Epithelial cell of proximal tubule (primary cell): ENCODE results near the gene SECISBP2L. TPM values are rescaled to one million over a fixed set of nuclear protein-coding genes. Genes with fewer than 3 reads are reported as not detected.
A peak's percentile ranks its signal among the peaks of the same experiment; 100 is the strongest.

Experiments
- DNase-seq: peaks from one replicate; pipeline ENCODE4 v3.0.0-alpha.2; 2011; ENCODE audit warnings: low read depth
- H3K4me3 ChIP-seq: 2 replicates; pipeline ENCODE4 v1.5.1; 2011; ENCODE audit warnings: low read depth, mild to moderate bottlenecking, low read length
- CTCF ChIP-seq: conservative IDR thresholded peaks from 2 replicates; pipeline ENCODE4 v1.5.1; 2012; ENCODE audit warnings: low read depth, mild to moderate bottlenecking, low read length
- total RNA-seq: library from RNA; depleted of rRNA; stranded (reverse); fragments of >200 nt; gene quantifications from 2 replicates; pipeline ENCODE4 v1.2.3, GENCODE V29; 2015

SECISBP2L gene
- total RNA-seq, 1 donor from 2014 or later = 14.4 TPM

- H3K4me3 ChIP-seq = no peak overlapping the region
- no peak for TF ChIP-seq CTCF
- no peak for DNase-seq
Measured at GRCh38 chr15:49052662-49053061, 6.4 kb upstream of the SECISBP2L start.

GRCh38 chr15:49047456-49047855 is 1.2 kb upstream of the SECISBP2L start:
- H3K4me3 ChIP-seq = no peak overlapping the region
- no peak for TF ChIP-seq CTCF
- DNase-seq = no peak

GRCh38 chr15:49045751-49046219 is 461 bp downstream of the SECISBP2L start:
- H3K4me3 ChIP-seq = peak overlapping the region; percentile 95
- no peak for TF ChIP-seq CTCF
- peak; percentile 69 for DNase-seq

GRCh38 chr15:49044766-49045606 is 1.3 kb downstream of the SECISBP2L start:
- no peak for TF ChIP-seq CTCF
- H3K4me3 ChIP-seq = peak overlapping the region; percentile 95
- no peak for DNase-seq

- H3K4me3 ChIP-seq = peak overlapping the region; percentile 95
- TF ChIP-seq CTCF = no peak
- no peak for DNase-seq
Measured at GRCh38 chr15:49044002-49044401, 2.2 kb downstream of the SECISBP2L start.

GRCh38 chr15:49042165-49042564 is 4.1 kb downstream of the SECISBP2L start:
- TF ChIP-seq CTCF = no peak
- no peak overlapping the region for H3K4me3 ChIP-seq
- DNase-seq = no peak

- no peak overlapping the region for H3K4me3 ChIP-seq
- TF ChIP-seq CTCF = no peak
- no peak for DNase-seq
Measured at GRCh38 chr15:49041426-49041825, 4.8 kb downstream of the SECISBP2L start.
